Fibroblast of villous mesenchyme (primary cell): ENCODE data around the gene PRUNE2. TPM values are rescaled to one million over a fixed set of nuclear protein-coding genes. Genes with fewer than 3 reads are reported as not detected.
"Not testable (repeated sequence)": the region's sequence is repeated elsewhere in the genome, so short reads cannot be mapped to it uniquely, and the experiment has no call there.

Source experiments
- DNase-seq: peaks from one replicate; pipeline ENCODE4 v3.0.0-alpha.2; 2010; ENCODE audit warnings: low read depth
- H3K4me3 ChIP-seq: 2 replicates; pipeline ENCODE4 v1.5.1; 2011; ENCODE audit warnings: low read depth, mild to moderate bottlenecking, low read length
- total RNA-seq: library from RNA; depleted of rRNA; stranded (reverse); fragments of >200 nt; gene quantifications from 2 replicates; pipeline ENCODE4 v1.2.3, GENCODE V29; 2012
- TF ChIP-seq, protein P1 (sequence below): IDR thresholded peaks from 2 replicates; pipeline ENCODE4 v1.5.1; 2012; ENCODE audit warnings: low read depth, mild to moderate bottlenecking, low read length; ENCODE audit not compliant: insufficient read depth

Gene PRUNE2
- total RNA-seq, 1 donor, result 14.2 TPM

DNA sequence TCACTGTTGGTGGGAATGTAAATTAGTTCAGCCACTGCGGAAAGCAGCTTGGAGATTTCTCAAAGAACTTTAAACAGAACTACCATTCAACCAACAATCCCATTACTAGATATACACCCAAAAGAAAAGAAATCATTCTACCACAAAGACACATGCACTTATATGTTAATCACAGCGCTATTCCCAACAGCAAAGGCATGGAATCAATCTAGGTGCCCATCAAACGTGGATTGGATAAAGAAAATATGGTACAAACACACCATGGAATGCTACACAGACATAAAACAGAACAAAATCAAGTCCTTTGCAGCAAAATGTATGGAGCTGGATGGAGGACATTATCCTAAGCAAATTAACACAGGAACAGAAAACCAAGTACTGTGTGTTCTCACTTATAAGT, 42.1 kb downstream of the PRUNE2 start:
- TF ChIP-seq, protein P1, sequence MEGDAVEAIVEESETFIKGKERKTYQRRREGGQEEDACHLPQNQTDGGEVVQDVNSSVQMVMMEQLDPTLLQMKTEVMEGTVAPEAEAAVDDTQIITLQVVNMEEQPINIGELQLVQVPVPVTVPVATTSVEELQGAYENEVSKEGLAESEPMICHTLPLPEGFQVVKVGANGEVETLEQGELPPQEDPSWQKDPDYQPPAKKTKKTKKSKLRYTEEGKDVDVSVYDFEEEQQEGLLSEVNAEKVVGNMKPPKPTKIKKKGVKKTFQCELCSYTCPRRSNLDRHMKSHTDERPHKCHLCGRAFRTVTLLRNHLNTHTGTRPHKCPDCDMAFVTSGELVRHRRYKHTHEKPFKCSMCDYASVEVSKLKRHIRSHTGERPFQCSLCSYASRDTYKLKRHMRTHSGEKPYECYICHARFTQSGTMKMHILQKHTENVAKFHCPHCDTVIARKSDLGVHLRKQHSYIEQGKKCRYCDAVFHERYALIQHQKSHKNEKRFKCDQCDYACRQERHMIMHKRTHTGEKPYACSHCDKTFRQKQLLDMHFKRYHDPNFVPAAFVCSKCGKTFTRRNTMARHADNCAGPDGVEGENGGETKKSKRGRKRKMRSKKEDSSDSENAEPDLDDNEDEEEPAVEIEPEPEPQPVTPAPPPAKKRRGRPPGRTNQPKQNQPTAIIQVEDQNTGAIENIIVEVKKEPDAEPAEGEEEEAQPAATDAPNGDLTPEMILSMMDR, result no peak
- no peak overlapping the region for H3K4me3 ChIP-seq
- no peak for DNase-seq

DNA sequence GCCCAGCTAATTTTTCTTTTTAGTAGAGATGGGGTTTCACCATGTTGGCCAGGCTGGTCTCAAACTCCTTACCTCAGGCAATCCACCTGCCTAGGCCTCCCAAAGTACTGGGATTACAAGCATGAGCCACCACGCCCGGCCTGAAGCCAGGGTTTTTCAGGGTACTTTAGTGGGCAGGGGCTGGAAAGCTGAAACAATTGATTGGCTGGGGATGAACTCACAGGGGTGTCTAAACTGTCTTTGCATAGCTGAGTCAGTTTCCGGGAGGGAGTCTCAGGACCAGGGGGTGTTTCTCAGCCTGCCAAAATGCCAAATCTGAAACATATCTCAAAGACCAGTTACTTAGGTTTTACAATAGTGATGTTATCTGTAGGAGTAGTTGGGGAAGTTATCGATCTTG, 46.1 kb downstream of the PRUNE2 start:
- no peak for DNase-seq
- TF ChIP-seq, protein P1, result no peak
- no peak overlapping the region for H3K4me3 ChIP-seq

DNA sequence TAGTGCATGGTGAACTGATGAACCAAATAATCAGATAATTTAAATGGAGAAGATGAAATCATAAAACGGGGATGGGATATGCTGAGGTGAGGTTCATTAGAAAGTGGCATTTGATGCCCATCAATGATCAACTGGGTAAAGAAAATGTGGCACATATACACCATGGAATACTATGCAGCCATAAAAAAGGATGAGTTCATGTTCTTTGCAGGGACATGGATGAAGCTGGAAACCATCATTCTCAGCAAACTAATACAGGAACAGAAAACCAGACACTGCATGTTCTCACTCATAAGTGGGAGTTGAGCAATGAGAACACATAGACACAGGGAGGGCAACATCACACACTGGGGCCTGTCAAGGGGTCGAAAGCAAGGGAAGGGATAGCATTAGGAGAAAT, 47.7 kb downstream of the PRUNE2 start:
- not testable (repeated sequence) for H3K4me3 ChIP-seq, DNase-seq

DNA sequence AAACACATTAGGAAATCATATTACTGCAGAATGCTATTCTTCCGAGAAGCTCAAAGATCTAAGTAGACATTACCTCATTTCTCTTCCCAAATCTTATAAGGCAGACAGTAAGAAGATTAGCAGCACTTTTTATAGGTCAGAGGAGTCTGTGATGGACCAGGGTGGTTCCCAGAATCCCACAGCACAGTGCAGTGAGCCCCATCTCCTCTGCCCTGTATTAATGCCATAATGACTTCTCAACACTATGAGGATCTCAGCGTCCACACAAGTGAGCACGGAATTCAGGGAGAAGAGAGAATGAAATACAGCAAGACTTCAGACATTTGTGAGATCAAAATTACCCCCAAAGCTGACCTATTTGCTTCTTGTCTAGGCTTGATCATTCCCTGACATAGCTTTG, 49.9 kb downstream of the PRUNE2 start:
- no peak for DNase-seq
- H3K4me3 ChIP-seq, result no peak overlapping the region
- TF ChIP-seq, protein P1, result no peak

DNA sequence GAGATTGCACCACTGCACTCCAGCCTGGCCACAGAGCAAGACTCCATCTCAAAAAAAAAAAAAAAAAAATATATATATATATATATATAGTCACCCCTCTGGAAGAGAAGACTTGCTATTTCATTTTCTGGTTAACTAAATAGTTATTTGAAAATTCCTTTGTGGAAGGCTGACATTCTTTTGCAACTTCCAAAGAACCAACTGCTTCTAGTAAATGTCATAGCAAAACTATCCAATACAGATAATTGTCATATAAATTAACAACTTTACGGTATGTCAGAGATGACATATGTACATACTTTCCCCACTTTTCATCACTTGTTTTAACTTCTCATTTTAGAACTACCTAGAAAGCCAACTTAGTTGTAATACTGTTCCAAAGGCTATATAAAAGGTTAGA, 50.9 kb downstream of the PRUNE2 start:
- no peak overlapping the region for H3K4me3 ChIP-seq
- DNase-seq, result no peak
- TF ChIP-seq, protein P1, result no peak

DNA sequence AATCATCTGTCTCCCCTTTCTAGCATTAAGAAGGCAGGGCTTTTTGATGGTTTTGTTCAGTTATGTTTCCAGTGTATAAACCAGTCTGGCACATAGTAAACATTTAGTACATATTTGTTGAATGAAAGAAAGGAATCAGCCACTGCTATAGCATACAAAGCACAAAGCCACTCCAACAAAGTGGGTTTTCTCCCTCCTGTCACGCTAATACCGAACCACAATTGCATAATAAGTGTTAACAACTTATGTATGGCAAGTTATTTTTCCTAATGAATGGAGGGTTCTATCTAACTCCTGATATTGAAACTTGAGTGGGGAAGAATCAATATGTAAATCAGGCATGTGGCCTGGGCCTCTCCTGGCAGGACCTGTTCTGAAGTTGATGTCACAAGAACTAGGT, 53.9 kb downstream of the PRUNE2 start:
- H3K4me3 ChIP-seq, result no peak overlapping the region
- DNase-seq, result no peak
- TF ChIP-seq, protein P1, result no peak

DNA sequence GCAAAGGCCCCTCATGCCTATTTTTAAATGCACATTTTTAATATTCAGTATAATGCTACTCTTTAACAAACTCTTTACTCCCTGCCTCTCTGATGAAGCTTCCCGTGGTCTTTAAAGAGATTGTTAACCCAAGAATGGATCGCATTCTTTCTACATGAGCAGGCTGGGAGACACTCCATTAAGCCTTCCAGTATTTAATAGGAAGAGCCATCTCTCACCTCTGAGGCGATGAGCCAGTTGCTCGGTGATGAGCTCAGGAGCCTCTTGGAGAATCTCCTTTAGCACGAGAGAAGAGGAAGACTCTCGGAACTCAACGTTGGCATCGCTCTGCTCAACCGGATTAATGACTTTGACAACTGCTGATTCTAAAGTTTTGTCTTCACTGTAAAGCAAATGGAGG, 59.6 kb downstream of the PRUNE2 start:
- DNase-seq, result no peak
- TF ChIP-seq, protein P1, result no peak
- H3K4me3 ChIP-seq, result no peak overlapping the region
